SIG-M5 (cell line): ENCODE results near the gene EPG5.

Experiments used
- DNase-seq: peaks from one replicate; lab custom pipeline; 2025; lab: John Stamatoyannopoulos, UW

Gene EPG5

GRCh38 chr18:45801416-45802004 is 165.6 kb downstream of the EPG5 start:
- no peak for DNase-seq
